GOT3 (cell line): Measurements from ENCODE around the gene B4GAT1.

Experiments used
- DNase-seq: peaks from one replicate; lab custom pipeline; 2025; ENCODE audit warnings: mixed read lengths; lab: John Stamatoyannopoulos, UW

Gene B4GAT1

GRCh38 chr11:66309475-66309874 is 38.0 kb downstream of the B4GAT1 start:
- no peak for DNase-seq

- no peak for DNase-seq
These were observed 44.8 kb downstream of the B4GAT1 start for GRCh38 chr11:66302656-66303055.

GRCh38 chr11:66299186-66299585 is 48.2 kb downstream of the B4GAT1 start:
- no peak for DNase-seq

DNA sequence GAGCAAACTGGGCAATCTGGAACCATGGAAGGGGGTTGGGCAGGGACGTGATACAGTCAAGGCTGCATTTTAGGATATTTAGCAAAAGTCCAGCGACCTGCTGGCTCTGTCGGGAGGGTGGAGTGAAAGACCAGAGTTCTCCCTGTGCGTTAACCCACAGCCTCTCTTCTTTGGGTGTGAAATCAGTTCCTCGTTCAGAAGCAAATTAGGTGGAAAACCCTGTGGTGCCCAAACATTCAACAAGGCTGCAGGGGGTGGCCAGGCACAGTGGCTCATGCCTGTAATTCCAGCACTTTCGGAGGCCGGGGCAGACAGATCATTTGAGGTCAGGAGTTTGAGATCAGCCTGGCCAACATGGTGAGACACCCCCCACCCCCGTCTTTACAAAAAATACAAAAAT is 49.8 kb downstream of the B4GAT1 start:
- no peak for DNase-seq
